Smooth muscle cell (in vitro differentiated cells): ENCODE data around the gene B4GALNT1. TPM values are rescaled to one million over a fixed set of nuclear protein-coding genes. Genes with fewer than 3 reads are reported as not detected.
"Not testable (repeated sequence)": the region's sequence is repeated elsewhere in the genome, so short reads cannot be mapped to it uniquely, and the experiment has no call there.

Source experiments
- DNase-seq: peaks from one replicate; lab custom pipeline; 2025; ENCODE audit not compliant: unreplicated experiment; lab: John Stamatoyannopoulos, UW
- H2AFZ ChIP-seq: fragments of 200-600 bp; sonication (generic); 2 replicates; pipeline ENCODE4 v1.6.0; 2016; ENCODE audit warnings: antibody characterized with exemption, low read depth, mild to moderate bottlenecking
- H3F3A ChIP-seq: fragments of 200-600 bp; sonication (generic); 2 replicates; pipeline ENCODE4 v1.6.0; 2017; ENCODE audit warnings: antibody characterized with exemption, low read depth
- H3K27ac ChIP-seq: fragments of 200-600 bp; sonication (generic); 2 replicates; pipeline ENCODE4 v1.5.1; 2016; ENCODE audit warnings: low read depth, mild to moderate bottlenecking
- H3K27me3 ChIP-seq: fragments of 200-600 bp; sonication (generic); 2 replicates; pipeline ENCODE4 v1.6.1; 2016; ENCODE audit warnings: low read depth, mild to moderate bottlenecking
- H3K36me3 ChIP-seq: fragments of 200-600 bp; sonication (generic); 2 replicates; pipeline ENCODE4 v1.5.1; 2016; ENCODE audit warnings: low read depth
- H3K4me1 ChIP-seq: fragments of 200-600 bp; sonication (generic); 2 replicates; pipeline ENCODE4 v1.5.1; 2016; ENCODE audit warnings: low read depth
- H3K4me2 ChIP-seq: fragments of 200-600 bp; sonication (generic); 2 replicates; pipeline ENCODE4 v1.6.0; 2016; ENCODE audit warnings: mild to moderate bottlenecking
- H3K4me3 ChIP-seq: fragments of 200-600 bp; sonication (generic); 2 replicates; pipeline ENCODE4 v1.5.1; 2016; ENCODE audit warnings: mild to moderate bottlenecking
- H3K79me2 ChIP-seq: fragments of 200-600 bp; sonication (generic); 2 replicates; pipeline ENCODE4 v1.6.0; 2016; ENCODE audit warnings: low read depth, mild to moderate bottlenecking
- H3K9ac ChIP-seq: fragments of 200-600 bp; sonication (generic); 2 replicates; pipeline ENCODE4 v1.6.0; 2016; ENCODE audit warnings: low read depth
- H3K9me3 ChIP-seq: fragments of 200-600 bp; sonication (generic); replicated peaks from 2 replicates; pipeline ENCODE4 v1.5.1; 2016; ENCODE audit warnings: low read depth
- H4K20me1 ChIP-seq: fragments of 200-600 bp; sonication (generic); 2 replicates; pipeline ENCODE4 v1.6.0; 2016; ENCODE audit warnings: low read depth
- WGBS: methylation state at CpG from one replicate; pipeline ENCODE4 v1.1.7; 2016; ENCODE audit warnings: low lambda C conversion rate; 5-methylcytosine and 5-hydroxymethylcytosine counted together
- polyA plus RNA-seq: library from polyadenylated mRNA; unstranded; fragments of >200 nt; fragmentation: Nextera tagmentation; extraction: Ambion mirVana; gene quantifications from 2 replicates; pipeline ENCODE4 v1.2.1, GENCODE V29; 2016
- total RNA-seq: library from RNA; depleted of rRNA; stranded (reverse); fragments of >200 nt; gene quantifications from 2 replicates; pipeline ENCODE4 v1.2.3, GENCODE V29; 2014
- TF ChIP-seq, protein P1 (sequence below): fragments of 200-600 bp; sonication (generic); IDR thresholded peaks from 2 replicates; pipeline ENCODE4 v1.5.1; 2017; ENCODE audit warnings: borderline replicate concordance, mild to moderate bottlenecking, antibody characterized with exemption; ENCODE audit not compliant: insufficient read depth, poor library complexity, severe bottlenecking

B4GALNT1 gene
- total and polyA plus RNA-seq, 2 experiments from 2014 or later, result 1.8 to 5.6 TPM

- no peak overlapping the region for H2AFZ ChIP-seq
- H3K4me3 ChIP-seq, result no peak overlapping the region
- H3K27me3 ChIP-seq, result peaks cover 49% of the 10 kb centered on the region
- H3K4me1 ChIP-seq, result no peaks in the 10 kb centered on the region
- no peaks in the 10 kb centered on the region for H3K36me3 ChIP-seq
- TF ChIP-seq, protein P1, sequence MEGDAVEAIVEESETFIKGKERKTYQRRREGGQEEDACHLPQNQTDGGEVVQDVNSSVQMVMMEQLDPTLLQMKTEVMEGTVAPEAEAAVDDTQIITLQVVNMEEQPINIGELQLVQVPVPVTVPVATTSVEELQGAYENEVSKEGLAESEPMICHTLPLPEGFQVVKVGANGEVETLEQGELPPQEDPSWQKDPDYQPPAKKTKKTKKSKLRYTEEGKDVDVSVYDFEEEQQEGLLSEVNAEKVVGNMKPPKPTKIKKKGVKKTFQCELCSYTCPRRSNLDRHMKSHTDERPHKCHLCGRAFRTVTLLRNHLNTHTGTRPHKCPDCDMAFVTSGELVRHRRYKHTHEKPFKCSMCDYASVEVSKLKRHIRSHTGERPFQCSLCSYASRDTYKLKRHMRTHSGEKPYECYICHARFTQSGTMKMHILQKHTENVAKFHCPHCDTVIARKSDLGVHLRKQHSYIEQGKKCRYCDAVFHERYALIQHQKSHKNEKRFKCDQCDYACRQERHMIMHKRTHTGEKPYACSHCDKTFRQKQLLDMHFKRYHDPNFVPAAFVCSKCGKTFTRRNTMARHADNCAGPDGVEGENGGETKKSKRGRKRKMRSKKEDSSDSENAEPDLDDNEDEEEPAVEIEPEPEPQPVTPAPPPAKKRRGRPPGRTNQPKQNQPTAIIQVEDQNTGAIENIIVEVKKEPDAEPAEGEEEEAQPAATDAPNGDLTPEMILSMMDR, result no peak
- WGBS, result 84% methylated on average over 3 of the region's 3 CpGs
- no peaks in the 10 kb centered on the region for H4K20me1 ChIP-seq
- no peak overlapping the region for H3K9ac ChIP-seq
- no peak overlapping the region for H3K27ac ChIP-seq
- H3K79me2 ChIP-seq, result no peaks in the 10 kb centered on the region
- H3F3A ChIP-seq, result no peaks in the 10 kb centered on the region
- H3K9me3 ChIP-seq, result no peaks in the 10 kb centered on the region
- H3K4me2 ChIP-seq, result no peak overlapping the region
- DNase-seq, result no peak
Measured at GRCh38 chr12:57637364-57637763, 4.4 kb upstream of the B4GALNT1 start.

DNA sequence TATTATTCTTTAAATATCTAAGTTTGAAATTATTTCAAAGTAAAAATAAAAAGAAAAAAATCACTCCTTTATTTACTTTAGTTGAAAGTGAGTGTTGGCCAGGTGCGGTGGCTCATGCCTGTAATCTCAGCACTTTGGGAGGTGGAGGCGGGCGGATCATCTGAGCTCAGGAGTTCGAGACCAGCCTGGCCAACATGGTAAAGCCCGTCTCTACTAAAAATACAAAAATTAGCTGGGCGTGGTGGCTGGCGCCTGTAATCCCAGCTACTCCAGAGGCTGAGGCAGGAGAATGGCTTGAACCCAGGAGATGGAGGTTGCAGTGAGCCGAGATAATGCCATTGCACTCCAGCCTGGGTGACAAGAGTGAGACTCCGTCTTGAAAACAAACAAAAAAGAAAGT is 3.7 kb upstream of the B4GALNT1 start:
- H3F3A ChIP-seq, H3K9me3 ChIP-seq, H2AFZ ChIP-seq, H4K20me1 ChIP-seq, DNase-seq, H3K4me1 ChIP-seq, H3K27ac ChIP-seq, H3K79me2 ChIP-seq, H3K36me3 ChIP-seq, H3K9ac ChIP-seq, H3K4me2 ChIP-seq, H3K4me3 ChIP-seq: not testable (repeated sequence)
- H3K27me3 ChIP-seq, result peaks cover 55% of the 10 kb centered on the region
- 94% methylated on average over 9 of the region's 9 CpGs for WGBS

GRCh38 chr12:57632073-57632957 is 686 bp downstream of the B4GALNT1 start:
- H3K9ac ChIP-seq, result no peak overlapping the region
- H3K79me2 ChIP-seq, result no peaks in the 10 kb centered on the region
- H3K4me1 ChIP-seq, result peaks cover 12% of the 10 kb centered on the region
- peak overlapping the region; percentile 69 for H3K4me3 ChIP-seq
- H3K4me2 ChIP-seq, result peak overlapping the region; percentile 97
- no peaks in the 10 kb centered on the region for H3K9me3 ChIP-seq
- TF ChIP-seq, protein P1, result no peak
- no peak overlapping the region for H3K27ac ChIP-seq
- H3F3A ChIP-seq, result no peaks in the 10 kb centered on the region
- H2AFZ ChIP-seq, result peak overlapping the region; percentile 94
- DNase-seq, result no peak
- H3K27me3 ChIP-seq, result peaks cover 91% of the 10 kb centered on the region
- WGBS, result 2% methylated on average over 37 of the region's 67 CpGs
- no peaks in the 10 kb centered on the region for H3K36me3 ChIP-seq
- H4K20me1 ChIP-seq, result no peaks in the 10 kb centered on the region

GRCh38 chr12:57631566-57632072 is 1.4 kb downstream of the B4GALNT1 start:
- Histone ChIP-seq H3K4me2 (peak overlapping the region; percentile 97), H3K4me1 (peaks cover 12% of the 10 kb centered on the region), H4K20me1 (no peaks in the 10 kb centered on the region), H3K79me2 (no peaks in the 10 kb centered on the region), H3K9ac (no peak overlapping the region), H3K9me3 (no peaks in the 10 kb centered on the region), H3F3A (no peaks in the 10 kb centered on the region), H3K27ac (no peak overlapping the region), H3K36me3 (no peaks in the 10 kb centered on the region), H3K4me3 (peak overlapping the region; percentile 69), H3K27me3 (peaks cover 96% of the 10 kb centered on the region), H2AFZ (peak overlapping the region; percentile 77)
- TF ChIP-seq, protein P1, result no peak
- 7% methylated on average over 26 of the region's 26 CpGs for WGBS
- no peak for DNase-seq
